Neural cell (in vitro differentiated cells): Measurements from ENCODE around the gene ROR2. TPM values are rescaled to one million over a fixed set of nuclear protein-coding genes. Genes with fewer than 3 reads are reported as not detected.

Experiments used
- H2AFZ ChIP-seq: fragments of 200-600, 300-800 bp; sonication (generic), shearing (Covaris generic); 2 replicates; pipeline ENCODE4 v1.6.0; 2014; ENCODE audit warnings: low read depth, mild to moderate bottlenecking, antibody characterized with exemption, low read length, moderate library complexity
- H3F3A ChIP-seq: fragments of 200-600 bp; shearing (Covaris generic); 2 replicates; pipeline ENCODE4 v1.6.1; 2016; ENCODE audit warnings: mild to moderate bottlenecking, moderate library complexity, mixed read lengths, antibody characterized with exemption, low read length; ENCODE audit not compliant: insufficient read depth, poor library complexity, severe bottlenecking
- H3K27ac ChIP-seq: fragments of 200-600, 300-800 bp; sonication (generic), shearing (Covaris generic); 2 replicates; pipeline ENCODE4 v1.5.1; 2014; ENCODE audit warnings: mild to moderate bottlenecking, low read length, moderate library complexity
- H3K27me3 ChIP-seq: fragments of 300-800, 200-600 bp; sonication (generic), shearing (Covaris generic); 2 replicates; pipeline ENCODE4 v1.6.0; 2014; ENCODE audit warnings: mild to moderate bottlenecking, low read depth, low read length, moderate library complexity; ENCODE audit not compliant: insufficient read depth
- H3K36me3 ChIP-seq: fragments of 300-800, 200-600 bp; sonication (generic), shearing (Covaris generic); 2 replicates; pipeline ENCODE4 v1.5.1; 2014; ENCODE audit warnings: mild to moderate bottlenecking, antibody characterized with exemption, low read length, moderate library complexity; ENCODE audit not compliant: insufficient read depth
- H3K4me2 ChIP-seq: fragments of 300-800, 200-600 bp; sonication (generic), shearing (Covaris generic); 2 replicates; pipeline ENCODE4 v1.6.0; 2014; ENCODE audit warnings: mild to moderate bottlenecking, low read length
- H3K4me3 ChIP-seq: fragments of 300-800, 200-600 bp; sonication (generic), shearing (Covaris generic); 2 replicates; pipeline ENCODE4 v1.5.1; 2014; ENCODE audit warnings: mild to moderate bottlenecking, low read length, moderate library complexity
- H3K79me2 ChIP-seq: fragments of 200-600 bp; shearing (Covaris generic); replicated peaks from 2 replicates; pipeline ENCODE4 v1.6.0; 2014; ENCODE audit warnings: mild to moderate bottlenecking, low read length, moderate library complexity; ENCODE audit not compliant: insufficient read depth
- H3K9ac ChIP-seq: fragments of 300-800, 200-600 bp; sonication (generic), shearing (Covaris generic); 2 replicates; pipeline ENCODE4 v1.6.1; 2016; ENCODE audit warnings: mild to moderate bottlenecking, low read length, mixed read lengths
- H3K9me2 ChIP-seq: fragments of 200-600 bp; shearing (Covaris generic); 2 replicates; pipeline ENCODE4 v1.6.1; 2016; ENCODE audit warnings: mild to moderate bottlenecking, low read length, mixed read lengths; ENCODE audit not compliant: insufficient read depth
- H3K9me3 ChIP-seq: fragments of 200-600, 300-800 bp; sonication (generic), shearing (Covaris generic); 2 replicates; pipeline ENCODE4 v1.6.1; 2016; ENCODE audit warnings: mild to moderate bottlenecking, mixed run types, low read length, moderate library complexity, mixed read lengths
- H4K20me1 ChIP-seq: fragments of 200-600 bp; shearing (Covaris generic); 2 replicates; pipeline ENCODE4 v1.6.1; 2016; ENCODE audit warnings: mild to moderate bottlenecking, mixed run types; ENCODE audit not compliant: insufficient read depth
- CTCF ChIP-seq: fragments of 450-650 bp; IDR thresholded peaks from 2 replicates; pipeline ENCODE4 v1.5.1; 2014; ENCODE audit warnings: antibody characterized with exemption, mild to moderate bottlenecking, moderate library complexity; ENCODE audit not compliant: poor library complexity, severe bottlenecking
- EP300 ChIP-seq: fragments of 450-650 bp; conservative IDR thresholded peaks from 2 replicates; pipeline ENCODE4 v1.6.1; 2014; ENCODE audit warnings: antibody characterized with exemption, mild to moderate bottlenecking, moderate library complexity; ENCODE audit not compliant: poor library complexity, severe bottlenecking
- EZH2 ChIP-seq: fragments of 200-600, 300-800 bp; shearing (Covaris generic), sonication (generic); IDR thresholded peaks from 2 replicates; pipeline ENCODE4 v1.6.1; 2014; ENCODE audit warnings: antibody characterized with exemption, low read length, borderline replicate concordance, mild to moderate bottlenecking; ENCODE audit not compliant: insufficient read depth, poor library complexity, severe bottlenecking
- MXI1 ChIP-seq: fragments of 450-650 bp; conservative IDR thresholded peaks from 2 replicates; pipeline ENCODE4 v1.6.1; 2014; ENCODE audit warnings: antibody characterized with exemption, mild to moderate bottlenecking; ENCODE audit not compliant: poor library complexity, severe bottlenecking
- POLR2AphosphoS5 ChIP-seq: IDR thresholded peaks from 2 replicates; pipeline ENCODE4 v1.6.1; 2012
- RAD21 ChIP-seq: fragments of 450-650 bp; conservative IDR thresholded peaks from 2 replicates; pipeline ENCODE4 v1.6.1; 2014; ENCODE audit warnings: antibody characterized with exemption, mild to moderate bottlenecking, moderate library complexity
- REST ChIP-seq: IDR thresholded peaks from 2 replicates; pipeline ENCODE4 v1.6.1; 2012; ENCODE audit warnings: borderline replicate concordance
- SMC3 ChIP-seq: fragments of 450-650 bp; conservative IDR thresholded peaks from 2 replicates; pipeline ENCODE4 v1.6.1; 2014; ENCODE audit warnings: antibody characterized with exemption, mild to moderate bottlenecking, moderate library complexity; ENCODE audit not compliant: poor library complexity
- TAF1 ChIP-seq: IDR thresholded peaks from 2 replicates; pipeline ENCODE4 v1.6.1; 2012; ENCODE audit warnings: low read depth
- polyA plus RNA-seq: library from polyadenylated mRNA; depleted of rRNA; stranded (reverse); fragments of >200 nt; gene quantifications from 2 replicates; pipeline ENCODE4 v1.2.3, GENCODE V29; 2014

Gene ROR2
- polyA plus RNA-seq, 1 donor from 2014 or later: 0.33 TPM

- Histone ChIP-seq H3K4me3 (no peak overlapping the region), H3K27ac (no peak overlapping the region), H2AFZ (no peak overlapping the region), H3K4me2 (no peak overlapping the region), H3F3A (no peaks in the 10 kb centered on the region), H3K27me3 (no peaks in the 10 kb centered on the region), H3K9me2 (no peaks in the 10 kb centered on the region), H3K9me3 (no peaks in the 10 kb centered on the region), H3K79me2 (no peaks in the 10 kb centered on the region), H3K9ac (no peak overlapping the region), H4K20me1 (no peaks in the 10 kb centered on the region), H3K36me3 (no peaks in the 10 kb centered on the region)
- no peak for TF ChIP-seq EP300
- TF ChIP-seq REST: no peak
- TF ChIP-seq POLR2AphosphoS5: no peak
- TF ChIP-seq RAD21: no peak
- no peak for TF ChIP-seq CTCF
- no peak for TF ChIP-seq MXI1
- no peak for TF ChIP-seq TAF1
- TF ChIP-seq EZH2: no peak
- TF ChIP-seq SMC3: no peak
Observed at GRCh38 chr9:91844701-91845291, 105.2 kb downstream of the ROR2 start.

GRCh38 chr9:91844190-91844589, 105.8 kb downstream of the ROR2 start:
- Histone ChIP-seq H3K27me3 (no peaks in the 10 kb centered on the region), H3K9ac (no peak overlapping the region), H3K27ac (no peak overlapping the region), H3K79me2 (no peaks in the 10 kb centered on the region), H3F3A (no peaks in the 10 kb centered on the region), H3K9me2 (no peaks in the 10 kb centered on the region), H3K4me3 (no peak overlapping the region), H3K9me3 (no peaks in the 10 kb centered on the region), H3K4me2 (no peak overlapping the region), H2AFZ (no peak overlapping the region), H4K20me1 (no peaks in the 10 kb centered on the region), H3K36me3 (no peaks in the 10 kb centered on the region)
- no peak for TF ChIP-seq TAF1
- no peak for TF ChIP-seq REST
- no peak for TF ChIP-seq EZH2
- no peak for TF ChIP-seq RAD21
- TF ChIP-seq SMC3: no peak
- no peak for TF ChIP-seq MXI1
- TF ChIP-seq EP300: no peak
- no peak for TF ChIP-seq CTCF
- no peak for TF ChIP-seq POLR2AphosphoS5
